ENCODE data around the gene RNASEH2C.
A peak's percentile ranks its signal among the peaks of the same experiment; 100 is the strongest.
"Not testable (repeated sequence)": the region's sequence is repeated elsewhere in the genome, so short reads cannot be mapped to it uniquely, and the experiment has no call there.

Gene RNASEH2C

DNA sequence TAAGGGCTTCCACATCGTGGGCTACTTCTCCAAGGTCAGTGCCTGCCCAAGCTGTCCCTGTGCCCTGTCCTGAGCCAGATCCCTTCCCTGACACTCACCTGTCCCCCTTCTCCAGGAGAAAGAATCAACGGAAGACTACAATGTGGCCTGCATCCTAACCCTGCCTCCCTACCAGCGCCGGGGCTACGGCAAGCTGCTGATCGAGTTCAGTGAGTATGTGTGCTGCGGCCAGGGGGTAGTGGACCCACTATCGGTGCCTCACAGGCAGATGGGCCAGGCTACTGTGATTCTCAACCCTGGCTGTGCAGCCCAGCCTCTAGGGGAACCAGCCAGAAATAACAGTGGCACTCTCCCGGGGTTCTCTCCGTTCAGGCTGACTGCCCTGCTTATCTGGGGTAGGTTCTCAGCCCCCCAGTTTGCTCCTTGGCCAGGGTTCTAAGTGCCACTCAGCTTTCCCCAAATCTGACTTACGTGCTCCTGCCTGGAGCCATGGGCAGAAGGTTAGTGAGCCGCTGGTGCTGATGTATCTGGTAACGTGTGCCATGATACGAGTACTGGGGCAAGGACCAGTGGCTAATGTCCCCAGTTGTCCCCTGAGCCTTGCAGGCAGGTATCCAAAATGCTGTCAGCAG, 3.7 kb downstream of the RNASEH2C start:
- no peak for DNase-seq

DNA sequence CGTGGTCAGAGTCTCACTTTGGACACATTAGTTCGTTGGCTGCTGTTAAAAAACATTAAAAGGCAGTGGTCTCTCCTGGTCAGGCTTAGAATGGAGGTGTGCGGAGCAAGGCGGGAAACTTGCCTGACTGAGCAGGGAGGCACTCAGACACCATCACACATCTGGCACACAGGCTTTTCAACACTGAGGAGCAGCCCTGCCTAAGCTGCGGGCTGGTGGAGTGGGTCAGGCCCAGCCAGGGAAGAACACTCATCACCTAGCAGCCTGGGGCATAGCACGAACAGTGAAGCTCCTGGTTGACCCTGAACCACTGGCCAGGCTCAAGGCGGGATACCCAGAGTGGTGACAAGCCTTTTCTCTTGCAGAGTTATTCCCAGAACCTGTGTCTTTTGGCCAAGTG, 4.3 kb downstream of the RNASEH2C start:
- no peak for DNase-seq

DNA sequence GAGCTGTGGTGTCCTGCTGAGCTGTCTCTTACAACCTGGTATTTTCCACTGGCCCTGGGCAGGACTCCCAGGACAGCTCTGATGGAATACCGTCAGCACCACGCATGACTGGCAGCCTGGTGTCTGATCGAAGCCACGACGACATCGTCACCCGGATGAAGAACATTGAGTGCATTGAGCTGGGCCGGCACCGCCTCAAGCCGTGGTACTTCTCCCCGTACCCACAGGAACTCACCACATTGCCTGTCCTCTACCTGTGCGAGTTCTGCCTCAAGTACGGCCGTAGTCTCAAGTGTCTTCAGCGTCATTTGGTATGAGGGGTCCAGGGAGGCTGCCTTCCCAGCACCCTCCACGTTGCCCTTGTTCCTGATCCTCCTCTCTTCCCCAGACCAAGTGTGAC, 6.2 kb downstream of the RNASEH2C start:
- DNase-seq = no peak

DNA sequence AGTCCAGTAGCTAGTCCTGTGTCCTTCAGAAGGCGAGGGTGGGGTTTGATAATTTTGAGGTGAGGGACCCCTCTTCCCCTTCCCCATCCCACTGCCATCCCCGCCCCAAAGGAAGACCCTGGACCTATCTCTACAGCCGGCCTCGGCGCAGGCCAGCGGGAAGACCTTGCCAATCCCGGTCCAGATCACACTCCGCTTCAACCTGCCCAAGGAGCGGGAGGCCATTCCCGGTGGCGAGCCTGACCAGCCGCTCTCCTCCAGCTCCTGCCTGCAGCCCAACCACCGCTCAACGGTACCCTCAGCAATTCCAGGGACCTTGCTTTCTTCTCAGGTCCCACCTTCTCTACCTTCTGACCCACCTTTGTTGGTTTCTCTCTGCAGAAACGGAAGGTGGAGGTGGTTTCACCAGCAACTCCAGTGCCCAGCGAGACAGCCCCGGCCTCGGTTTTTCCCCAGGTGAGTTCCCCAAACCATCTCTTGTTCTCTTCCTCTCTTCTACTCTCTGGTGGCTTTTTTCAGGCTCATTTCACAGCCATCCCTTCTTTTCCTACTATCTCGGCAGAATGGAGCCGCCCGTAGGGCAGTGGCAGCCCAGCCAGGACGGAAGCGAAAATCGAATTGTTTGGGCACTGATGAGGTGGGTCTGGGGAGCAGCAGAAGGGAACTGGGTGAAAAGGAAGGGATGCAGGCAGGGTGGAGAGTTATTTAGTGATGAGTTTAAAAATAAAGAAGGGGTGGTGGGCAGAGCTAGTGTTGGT, 7.2 kb downstream of the RNASEH2C start:
- DNase-seq = no peak

DNA sequence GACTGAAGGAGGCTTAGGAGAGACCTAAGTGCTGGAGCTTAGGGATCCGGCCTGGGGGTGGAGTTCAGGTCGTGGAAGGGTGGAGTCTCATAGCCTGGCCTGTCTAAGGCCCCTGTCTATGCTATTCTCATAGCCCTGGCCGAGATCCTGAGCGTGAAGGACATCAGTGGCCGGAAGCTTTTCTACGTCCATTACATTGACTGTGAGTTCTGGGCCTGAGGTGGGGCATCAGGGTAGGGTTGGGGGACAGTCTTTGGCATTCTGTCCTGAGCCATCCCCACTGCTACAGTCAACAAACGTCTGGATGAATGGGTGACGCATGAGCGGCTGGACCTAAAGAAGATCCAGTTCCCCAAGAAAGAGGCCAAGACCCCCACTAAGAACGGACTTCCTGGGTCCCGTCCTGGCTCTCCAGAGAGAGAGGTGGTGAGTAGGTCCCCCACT, 7.9 kb downstream of the RNASEH2C start:
- no peak for DNase-seq

DNA sequence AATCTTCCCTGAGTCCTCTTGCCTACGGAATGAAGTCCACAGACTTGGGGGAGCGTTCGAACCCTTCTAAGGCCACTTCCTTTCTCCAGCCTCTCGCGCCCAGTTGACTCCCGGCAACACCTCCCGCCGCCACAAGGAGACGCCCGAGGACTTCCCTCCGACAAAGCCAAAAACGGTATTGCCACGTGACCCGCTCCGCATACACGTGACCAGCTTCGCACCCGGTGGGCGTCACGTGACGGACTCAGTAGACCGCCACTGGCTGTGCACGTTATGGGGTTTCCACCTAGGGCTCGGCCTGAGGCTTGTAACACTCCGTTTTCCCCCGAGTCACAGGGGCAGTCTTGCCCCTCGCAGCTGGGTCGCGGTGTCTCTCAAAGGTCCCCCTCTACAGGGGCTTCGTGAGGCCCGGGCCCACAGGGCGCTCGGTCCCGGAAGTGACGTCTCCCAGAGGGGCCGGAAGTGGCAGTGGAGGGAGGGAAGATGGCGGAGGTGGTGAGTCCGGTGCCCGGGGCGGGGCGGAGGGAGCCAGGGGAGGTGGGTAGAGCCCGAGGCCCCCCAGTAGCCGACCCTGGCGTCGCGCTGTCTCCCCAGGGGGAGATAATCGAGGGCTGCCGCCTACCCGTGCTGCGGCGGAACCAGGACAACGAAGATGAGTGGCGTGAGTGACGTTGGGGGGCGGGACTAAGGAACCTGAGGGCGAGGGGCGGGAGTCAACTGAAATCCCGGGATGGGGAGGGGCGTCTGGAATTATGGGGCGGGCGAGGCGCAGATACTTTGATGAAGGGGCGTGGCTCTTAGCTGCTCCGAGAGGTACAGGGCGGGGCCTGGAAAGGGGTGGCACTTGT, 8.6 kb downstream of the RNASEH2C start, which contains the start of gene KAT5:
Gene KAT5 (plus strand): TSS at position 468 of the 848 bp plus-strand sequence. CDS start 16 bp downstream, at position 484.
- DNase-seq = peak; percentile 88

DNA sequence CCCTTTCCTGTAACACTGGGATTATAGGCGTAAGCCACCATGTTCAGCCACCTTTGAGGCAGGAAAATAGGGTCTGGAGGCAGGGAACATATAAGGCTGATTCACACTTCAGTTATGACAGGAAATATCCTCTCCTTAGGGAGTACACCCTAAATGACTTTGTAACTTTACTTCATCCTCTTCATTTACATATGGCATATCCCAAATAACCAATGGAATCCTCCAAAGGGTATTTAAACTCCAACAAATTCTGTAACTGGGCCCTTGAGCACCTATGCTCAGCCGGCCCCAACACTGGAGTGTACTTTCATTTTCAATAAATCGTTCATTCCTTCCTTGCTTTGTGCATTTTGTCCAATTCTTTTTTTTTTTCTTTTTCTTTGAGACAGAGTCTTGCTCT, 10.2 kb downstream of the RNASEH2C start:
- DNase-seq = no peak

DNA sequence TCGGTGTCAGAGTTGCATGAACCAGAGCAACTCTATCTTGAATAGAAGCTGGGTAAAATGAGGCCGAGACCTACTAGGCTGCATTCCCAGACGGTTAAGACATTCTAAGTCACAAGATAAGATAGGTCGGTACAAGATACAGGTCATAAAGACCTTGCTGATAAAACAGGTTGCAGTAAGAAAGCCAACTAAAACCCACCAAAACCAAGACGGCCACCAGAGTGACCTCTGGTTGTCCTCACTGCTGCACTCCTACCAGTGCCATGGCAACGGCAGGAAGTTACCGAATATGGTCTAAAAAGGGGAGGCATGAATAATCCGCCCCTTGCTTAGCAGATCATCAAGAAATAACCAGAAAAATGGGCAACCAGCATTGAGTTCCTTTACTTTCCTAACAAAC, 10.9 kb downstream of the RNASEH2C start:
- no peak for DNase-seq

DNA sequence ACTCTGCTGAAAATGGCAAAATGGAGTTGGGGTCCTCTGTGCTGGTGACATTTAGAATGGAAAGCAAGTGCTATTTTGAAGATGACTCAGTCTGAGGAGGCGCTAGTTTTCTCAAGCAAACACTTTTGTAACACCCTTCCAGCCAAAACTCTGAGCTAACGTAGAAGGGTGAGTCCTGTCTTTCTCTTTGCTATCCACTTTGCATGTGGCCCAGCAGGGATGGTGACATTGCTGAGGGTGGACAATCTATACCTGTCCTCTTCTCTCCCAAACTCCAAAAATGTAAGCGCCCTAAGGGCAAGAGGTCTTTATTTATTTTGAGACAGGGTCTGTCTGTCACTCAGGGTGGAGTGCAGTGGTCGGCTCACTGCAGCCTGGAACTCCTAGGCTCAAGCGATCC, 12.1 kb downstream of the RNASEH2C start:
- no peak for DNase-seq

DNA sequence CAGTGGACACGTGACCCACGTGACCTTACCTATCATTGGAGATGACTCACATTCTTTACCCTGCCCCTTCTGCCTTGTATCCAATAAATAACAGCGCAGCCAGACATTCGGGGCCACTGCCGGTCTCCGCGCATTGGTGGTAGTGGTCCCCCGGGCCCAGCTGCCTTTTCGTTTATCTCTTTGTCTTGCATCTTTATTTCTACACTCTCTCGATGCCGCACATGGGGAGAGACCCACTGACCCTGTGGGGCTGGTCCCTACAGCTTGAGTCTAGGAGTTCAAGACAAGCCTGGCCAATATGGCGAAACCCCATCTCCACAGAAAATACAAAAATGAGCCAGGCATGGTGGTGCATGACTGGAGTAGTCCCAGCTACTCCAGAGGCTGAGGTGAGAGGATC, 13.6 kb downstream of the RNASEH2C start:
- DNase-seq = not testable (repeated sequence)

DNA sequence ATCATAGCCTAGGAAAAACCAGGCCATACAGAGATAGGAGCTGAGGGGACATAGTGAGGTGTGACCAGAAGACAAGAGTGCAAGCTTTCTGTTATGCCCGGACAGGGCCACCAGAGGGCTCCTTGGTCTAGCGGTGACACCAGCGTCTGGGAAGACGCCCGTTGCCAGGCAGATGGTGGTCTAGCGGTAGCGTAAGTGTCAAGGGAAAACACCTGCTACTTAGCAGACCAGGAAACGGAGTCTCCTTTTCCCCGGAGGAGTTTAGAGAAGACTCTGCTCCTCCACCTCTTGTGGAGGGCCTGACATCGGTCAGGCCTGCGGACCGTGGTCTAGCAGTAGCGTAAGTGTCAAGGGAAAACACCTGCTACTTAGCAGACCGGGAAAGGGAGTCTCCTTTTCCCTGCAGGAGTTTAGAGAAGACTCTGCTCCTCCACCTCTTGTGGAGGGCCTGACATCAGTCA, 14.3 kb downstream of the RNASEH2C start:
- not testable (repeated sequence) for DNase-seq

DNA sequence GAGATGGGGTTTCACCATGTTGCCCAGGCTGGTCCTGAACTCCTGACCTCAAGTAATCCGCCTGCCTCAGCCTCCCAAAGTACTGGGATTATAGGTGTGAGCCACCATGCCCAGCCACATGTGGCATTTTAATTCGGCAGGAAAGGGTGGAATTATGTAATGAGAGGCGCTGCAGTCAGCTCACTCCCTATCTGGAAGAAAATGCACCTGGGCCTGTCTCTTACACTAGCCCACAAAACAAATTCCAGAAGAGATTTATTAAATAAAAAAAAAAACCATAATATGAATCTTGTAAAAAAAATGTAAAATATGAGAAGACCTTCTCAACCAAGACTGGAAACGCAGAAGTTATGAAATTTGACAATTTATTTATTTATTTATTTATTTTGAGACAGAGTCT, 16.8 kb downstream of the RNASEH2C start:
- no peak for DNase-seq

DNA sequence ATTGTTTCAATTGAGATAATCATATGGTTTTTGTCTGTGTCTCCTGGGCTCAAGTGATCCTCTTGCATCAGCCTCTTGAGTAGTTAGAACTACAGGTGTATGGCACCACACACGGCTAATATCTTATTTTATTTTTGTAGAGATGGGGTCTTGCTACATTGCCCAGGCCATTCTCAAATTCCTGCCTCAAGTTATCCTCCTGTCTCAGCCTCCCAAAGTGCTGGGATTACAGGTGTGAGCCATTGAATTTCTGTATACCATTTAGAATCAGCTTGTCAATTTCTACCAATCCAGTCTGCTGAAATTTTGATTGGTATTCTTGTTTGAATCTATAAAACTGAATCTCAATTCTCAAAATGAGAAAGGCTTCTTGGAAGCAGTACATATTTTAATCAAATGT, 18.9 kb downstream of the RNASEH2C start:
- no peak for DNase-seq

DNA sequence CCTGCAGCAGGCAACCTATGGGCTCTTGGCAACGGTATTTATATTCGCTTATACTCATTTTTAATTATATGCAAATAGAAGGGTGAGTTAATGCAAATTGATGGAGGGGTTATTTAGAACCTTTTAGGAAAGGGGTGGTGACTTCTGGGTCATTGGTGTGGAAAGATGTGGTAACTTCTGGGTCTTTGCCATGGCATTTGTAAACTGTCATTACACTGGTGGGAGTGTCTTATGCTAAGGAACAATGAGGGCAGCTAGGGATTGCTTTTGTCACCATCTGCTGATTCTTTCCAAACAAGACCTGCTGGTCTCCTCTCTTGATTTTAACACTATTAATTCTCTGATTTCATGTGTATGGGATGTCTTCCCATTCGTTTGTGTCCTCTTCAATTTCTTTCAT, 20.2 kb downstream of the RNASEH2C start:
- DNase-seq = peak; percentile 77

DNA sequence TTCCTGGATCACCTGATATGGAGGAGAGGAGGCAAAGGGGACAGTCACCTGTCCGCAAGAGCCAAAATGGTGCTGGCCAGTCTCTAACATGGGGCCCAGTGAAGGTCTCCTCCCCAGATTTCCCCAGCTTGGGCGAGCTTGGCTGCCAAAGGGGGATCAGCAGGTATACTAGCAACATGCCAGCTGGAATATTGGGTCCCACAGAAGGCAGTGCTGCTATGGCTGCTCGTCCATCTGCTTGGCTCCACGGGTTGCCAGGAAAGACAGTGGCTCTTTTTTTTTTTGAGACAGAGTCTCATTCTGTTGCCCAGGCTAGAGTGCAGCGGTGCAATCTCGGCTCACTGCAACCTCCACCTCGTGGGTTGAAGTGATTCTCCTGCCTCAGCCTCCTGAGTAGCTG, 21.3 kb downstream of the RNASEH2C start:
- peak; percentile 63 for DNase-seq

DNA sequence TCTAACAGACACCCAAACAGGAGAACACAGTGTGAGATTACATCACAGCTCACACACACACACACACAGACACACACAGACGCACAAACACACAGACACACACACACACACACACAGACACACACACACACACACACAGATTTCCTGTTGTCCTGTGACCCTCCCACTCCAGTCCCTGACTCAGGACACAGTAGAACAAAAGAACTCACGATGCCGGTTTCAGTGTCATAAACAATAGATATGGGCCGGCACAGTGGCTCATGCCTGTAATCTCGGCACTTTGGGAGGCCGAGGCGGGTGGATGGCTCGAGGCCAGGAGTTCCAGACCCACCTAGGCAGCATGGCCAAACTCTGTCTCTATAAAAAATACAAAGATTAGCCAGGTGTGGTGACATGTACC, 22.4 kb downstream of the RNASEH2C start:
- no peak for DNase-seq

DNA sequence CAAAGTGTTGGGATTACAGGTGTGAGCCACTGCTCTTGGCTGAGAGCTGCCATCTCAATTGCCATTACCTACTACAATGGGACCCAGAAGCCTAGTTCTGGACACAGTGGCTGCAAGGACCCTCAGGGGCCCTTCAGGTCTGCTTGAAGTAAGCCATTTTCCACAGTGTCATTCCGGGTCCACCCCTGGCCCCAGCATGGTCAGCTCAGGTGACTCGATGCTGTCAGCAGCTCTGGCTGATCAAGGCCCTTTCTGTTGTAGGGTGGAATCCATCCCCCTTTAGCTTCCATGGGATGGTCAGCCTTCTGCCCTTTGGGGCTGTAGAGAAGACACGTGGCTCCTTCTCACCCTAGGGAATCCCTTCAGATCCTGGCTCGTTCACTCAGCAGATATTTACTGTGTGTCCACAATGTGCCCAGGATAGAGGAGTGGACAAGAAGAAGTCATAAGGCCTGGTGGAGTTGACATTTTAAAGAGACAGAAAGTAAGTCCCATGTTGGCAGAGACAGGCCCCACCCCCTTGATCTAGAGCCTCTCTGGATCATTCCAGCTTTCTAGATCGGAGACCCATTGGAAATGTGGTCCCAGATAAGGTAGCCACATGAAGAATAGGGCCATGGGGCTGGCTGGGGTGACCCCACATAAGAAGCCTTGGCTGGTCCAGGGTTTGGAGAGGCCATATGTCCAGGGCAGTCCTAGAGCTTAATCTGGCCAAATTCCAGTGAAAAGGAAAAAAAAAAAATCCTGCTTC, 23.6 kb downstream of the RNASEH2C start:
- no peak for DNase-seq

DNA sequence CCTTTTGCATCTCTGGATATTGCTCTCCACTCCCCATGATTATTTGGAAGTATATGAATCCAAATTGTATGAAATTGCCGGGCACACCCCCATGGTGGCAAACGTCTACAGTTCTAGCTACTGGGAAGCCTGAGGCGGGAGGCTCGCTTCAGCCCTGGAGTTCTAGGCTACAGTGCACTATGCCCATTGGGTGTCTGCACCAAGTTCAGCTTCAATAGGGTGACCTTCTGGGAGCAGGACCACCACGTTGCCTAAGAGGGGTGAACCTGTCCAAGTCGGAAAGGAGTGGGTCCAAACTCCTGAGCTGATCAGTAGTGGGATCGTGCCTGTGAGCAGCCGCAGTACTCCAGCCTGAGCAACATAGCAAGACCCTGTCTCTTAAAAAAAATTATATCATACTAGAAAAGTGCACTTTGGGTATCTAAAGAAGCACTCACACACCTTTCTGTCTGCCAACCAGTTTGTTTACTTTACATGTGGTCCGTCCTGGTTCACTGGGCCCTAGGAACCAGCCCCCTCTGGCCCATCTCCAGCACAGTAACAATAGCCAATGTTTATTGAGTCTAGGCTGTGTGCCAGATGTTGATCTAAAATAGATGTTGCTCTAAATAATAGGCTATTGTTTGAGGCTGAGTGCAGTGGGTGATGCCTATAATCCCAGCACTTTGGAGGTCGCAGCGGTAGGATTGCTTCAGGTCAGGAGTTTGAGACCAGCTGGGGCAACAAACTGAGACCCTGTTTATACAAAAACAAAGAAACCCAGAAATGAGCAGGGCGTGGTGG, 24.9 kb downstream of the RNASEH2C start:
- DNase-seq = peak; percentile 21

DNA sequence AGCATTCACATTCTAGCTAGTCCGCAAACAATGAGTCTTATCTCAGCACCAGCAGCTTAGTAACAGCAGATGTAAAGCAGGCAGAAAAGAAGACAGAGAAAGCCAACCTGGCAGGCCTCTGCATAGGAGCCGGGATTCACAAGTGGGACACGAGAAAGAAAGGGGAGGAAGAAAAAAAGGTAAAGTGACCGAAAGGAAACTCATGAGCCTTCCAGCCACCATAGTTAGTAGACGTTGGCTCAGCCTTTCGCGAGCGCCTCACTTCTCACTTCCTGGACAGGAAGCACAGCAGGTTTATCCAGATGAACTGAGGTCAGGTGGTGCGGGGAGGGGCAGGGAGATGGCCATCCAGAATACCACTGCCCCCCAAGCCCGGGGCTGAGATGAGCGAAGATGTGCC, 28.2 kb downstream of the RNASEH2C start:
- no peak for DNase-seq

DNA sequence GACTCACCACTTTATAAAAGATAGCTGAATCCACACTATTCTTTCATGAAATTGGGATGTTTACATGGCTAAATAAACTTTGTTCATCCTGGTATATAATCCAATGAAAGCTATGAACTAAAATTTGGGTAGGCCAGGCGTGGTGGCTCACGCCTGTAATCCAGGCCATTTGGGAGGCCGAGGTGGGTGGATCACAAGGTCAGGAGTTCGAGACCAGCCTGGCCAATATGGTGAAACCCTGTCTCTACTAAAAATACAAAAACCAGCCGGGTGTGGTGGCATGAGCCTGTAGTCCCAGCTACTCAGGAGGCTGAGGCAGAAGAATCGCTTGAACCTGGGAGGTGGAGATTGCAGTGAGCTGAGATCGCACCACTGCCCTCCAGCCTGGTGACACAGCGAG, 28.8 kb downstream of the RNASEH2C start:
- DNase-seq = not testable (repeated sequence)

DNA sequence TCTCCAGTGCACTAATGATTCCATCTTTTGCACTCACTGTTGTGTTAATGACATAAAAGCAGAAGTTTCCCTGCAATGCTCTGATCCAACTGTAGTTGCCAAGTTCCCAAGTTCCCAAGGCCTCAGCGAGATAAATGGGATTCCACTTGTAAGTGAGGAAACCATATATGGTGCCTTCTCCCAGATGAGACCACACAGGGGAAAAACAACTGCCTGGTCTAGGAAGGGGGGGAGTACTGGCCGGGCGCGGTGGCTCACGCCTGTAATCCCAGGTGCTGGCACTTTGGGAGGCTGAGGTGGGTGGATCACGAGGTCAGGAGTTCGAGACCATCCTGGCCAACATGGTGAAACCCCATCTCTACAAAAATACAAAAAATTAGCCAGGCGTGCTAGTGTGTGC, 34.6 kb downstream of the RNASEH2C start:
- DNase-seq = no peak

DNA sequence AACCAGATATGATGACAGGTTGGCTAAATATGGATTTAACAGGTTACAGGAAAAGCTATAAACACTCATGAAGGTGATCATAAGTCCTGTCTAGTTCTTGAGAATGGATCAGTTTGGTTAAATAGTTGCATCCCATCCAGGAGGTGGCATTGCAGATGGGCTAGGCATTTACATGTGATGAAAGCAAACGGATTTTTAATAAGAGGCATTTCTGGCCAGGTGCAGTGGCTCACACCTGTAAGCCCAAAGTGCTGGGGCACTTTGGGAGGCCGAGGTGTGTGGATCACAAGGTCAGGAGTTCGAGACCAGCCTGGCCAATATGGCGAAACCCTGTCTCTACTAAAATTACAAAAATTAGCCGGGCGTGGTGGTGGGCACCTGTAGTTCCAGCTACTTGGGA, 37.1 kb downstream of the RNASEH2C start:
- DNase-seq = not testable (repeated sequence)
